ENCODE results near the gene ITPK1.

- TF ChIP-seq POLR2A (IDR thresholded peaks at IDR 0.05) (no peak), POLR2AphosphoS5 (IDR thresholded peaks at IDR 0.05) (no peak)
Observed at GRCh38 chr14:93090826-93091555, 24.7 kb downstream of the ITPK1 start.

Measured in stomach (tissue), 4 donors.